Measurements from ENCODE around the gene BMP7. TPM values are rescaled to one million over a fixed set of nuclear protein-coding genes. Genes with fewer than 3 reads are reported as not detected.

BMP7 gene
- total RNA-seq, 1 experiment from 2014 or later: not detected

- no peak for DNase-seq (ENCODE audit: unreplicated experiment)
- peaks cover 55% of the 10 kb centered on the region for H3K27me3 Mint-ChIP-seq (ENCODE audit: insufficient read depth, unreplicated experiment)
- no peaks in the 10 kb centered on the region for H3K9me3 Mint-ChIP-seq (ENCODE audit: unreplicated experiment)
- ChIA-PET POLR2A (interaction anchor here (0.6 kb wide), 1 partner anchor 25 kb away, joined by 3 read pairs; no protein-coding TSS in a partner anchor), CTCF (interaction anchor here (1.0 kb wide), 1 partner anchor 63 kb away, joined by 4 read pairs; no protein-coding TSS in a partner anchor)
- BruUV-seq (replicated peaks): no TSS peak
- H3K27ac Mint-ChIP-seq (ENCODE audit: low read depth, unreplicated experiment): no peak overlapping the region
- H3K36me3 Mint-ChIP-seq (ENCODE audit: insufficient read depth, unreplicated experiment): no peaks in the 10 kb centered on the region
- no peak overlapping the region for H3K4me3 Mint-ChIP-seq (ENCODE audit: unreplicated experiment)
- TF ChIP-seq CTCF (IDR thresholded peaks at IDR 0.05; ENCODE audit: unreplicated experiment): no peak
- no peaks in the 10 kb centered on the region for H3K4me1 Mint-ChIP-seq (ENCODE audit: insufficient read depth, unreplicated experiment)
- intact Hi-C loops (cut with micrococcal nuclease): loop anchor here (10.0 kb wide), 1 partner anchor 176 kb away; no protein-coding TSS in a partner anchor
These were observed 4.0 kb upstream of the BMP7 start for GRCh38 chr20:57270204-57270984.

- no peaks in the 10 kb centered on the region for H3K36me3 Mint-ChIP-seq (ENCODE audit: insufficient read depth, unreplicated experiment)
- no peak for TF ChIP-seq CTCF (IDR thresholded peaks at IDR 0.05; ENCODE audit: unreplicated experiment)
- no peaks in the 10 kb centered on the region for H3K4me1 Mint-ChIP-seq (ENCODE audit: insufficient read depth, unreplicated experiment)
- no TSS peak for BruUV-seq (replicated peaks)
- ChIA-PET CTCF (no interaction called here), POLR2A (interaction anchor here (0.6 kb wide), 1 partner anchor 24 kb away, joined by 3 read pairs; no protein-coding TSS in a partner anchor)
- DNase-seq (ENCODE audit: unreplicated experiment): no peak
- no peak overlapping the region for H3K27ac Mint-ChIP-seq (ENCODE audit: low read depth, unreplicated experiment)
- H3K9me3 Mint-ChIP-seq (ENCODE audit: unreplicated experiment): no peaks in the 10 kb centered on the region
- intact Hi-C loops (cut with micrococcal nuclease): no loop called here
- no peak overlapping the region for H3K4me3 Mint-ChIP-seq (ENCODE audit: unreplicated experiment)
- peaks cover 50% of the 10 kb centered on the region for H3K27me3 Mint-ChIP-seq (ENCODE audit: insufficient read depth, unreplicated experiment)
These were observed 2.9 kb upstream of the BMP7 start for GRCh38 chr20:57269148-57269984.

- Mint-ChIP-seq H3K4me1 (ENCODE audit: insufficient read depth, unreplicated experiment) (no peaks in the 10 kb centered on the region), H3K4me3 (ENCODE audit: unreplicated experiment) (no peak overlapping the region), H3K27ac (ENCODE audit: low read depth, unreplicated experiment) (no peak overlapping the region), H3K9me3 (ENCODE audit: unreplicated experiment) (no peaks in the 10 kb centered on the region), H3K36me3 (ENCODE audit: insufficient read depth, unreplicated experiment) (no peaks in the 10 kb centered on the region), H3K27me3 (ENCODE audit: insufficient read depth, unreplicated experiment) (peaks cover 50% of the 10 kb centered on the region)
- no peak for TF ChIP-seq CTCF (IDR thresholded peaks at IDR 0.05; ENCODE audit: unreplicated experiment)
- intact Hi-C loops (cut with micrococcal nuclease): no loop called here
- CTCF ChIA-PET: no interaction called here
- DNase-seq (ENCODE audit: unreplicated experiment): no peak
- no TSS peak for BruUV-seq (replicated peaks)
- POLR2A ChIA-PET: no interaction called here
These were observed 2.1 kb upstream of the BMP7 start for GRCh38 chr20:57268399-57269076.
